CD14-positive monocyte (primary cell): Measurements from ENCODE around the gene RUVBL1. TPM values are rescaled to one million over a fixed set of nuclear protein-coding genes. Genes with fewer than 3 reads are reported as not detected.

Source experiments
- DNase-seq, 3 donors: peaks; one replicate each; pipeline ENCODE4 v3.0.0-alpha.2; 2011 to 2022
- H2AFZ ChIP-seq: 2 replicates; pipeline ENCODE4 v1.6.0; 2012; ENCODE audit warnings: mild to moderate bottlenecking, low read depth, low read length, inconsistent platforms; ENCODE audit not compliant: insufficient read depth, poor library complexity, severe bottlenecking
- H3K27ac ChIP-seq, 2 donors: 1 replicate in 1 of 2; 2 replicates in 1 of 2; pipeline ENCODE4 v1.5.1; 2012 to 2013; ENCODE audit warnings: low read length in 2 of 2, control low read depth in 1 of 2, inconsistent platforms in 1 of 2, low read depth in 1 of 2, mild to moderate bottlenecking in 1 of 2
- H3K27me3 ChIP-seq, 2 donors: one replicate each; pipeline versions ENCODE4 v1.6.0 to v1.6.1; 2011 to 2013; ENCODE audit warnings: low read length in 2 of 2; ENCODE audit not compliant: control insufficient read depth in 2 of 2, insufficient read depth in 2 of 2
- H3K36me3 ChIP-seq, 2 donors: replicated peaks in 1 of 2; 1 replicate in 1 of 2; 2 replicates in 1 of 2; pipeline versions ENCODE4 v1.5.1 to v1.6.1; 2012 to 2013; ENCODE audit warnings: low read length in 2 of 2, control low read depth in 1 of 2, inconsistent platforms in 1 of 2, mild to moderate bottlenecking in 1 of 2; ENCODE audit not compliant: insufficient read depth in 2 of 2, control insufficient read depth in 1 of 2
- H3K4me1 ChIP-seq, 2 donors: 1 replicate in 1 of 2; 2 replicates in 1 of 2; pipeline versions ENCODE4 v1.5.1 to v1.6.1; 2012 to 2013; ENCODE audit warnings: low read length in 2 of 2, control low read depth in 1 of 2, inconsistent platforms in 1 of 2, mild to moderate bottlenecking in 1 of 2, moderate library complexity in 1 of 2; ENCODE audit not compliant: insufficient read depth in 2 of 2, control insufficient read depth in 1 of 2
- H3K4me2 ChIP-seq: replicated peaks from 2 replicates; pipeline ENCODE3; 2012; ENCODE audit warnings: low read length, moderate library complexity, mild to moderate bottlenecking; ENCODE audit not compliant: poor library complexity, severe bottlenecking; ENCODE audit errors: extremely low read depth
- H3K4me3 ChIP-seq, 3 experiments: fragments of 200-600 bp in 1 of 3; sonication (generic) in 1 of 3; replicated peaks in 1 of 3; 1 replicate in 2 of 3; 2 replicates in 1 of 3; pipeline ENCODE4 v1.5.1; 2011 to 2013; ENCODE audit warnings: low read length in 3 of 3, mild to moderate bottlenecking in 3 of 3, control low read depth in 2 of 3, low read depth in 2 of 3, inconsistent platforms in 1 of 3, moderate library complexity in 1 of 3
- H3K79me2 ChIP-seq: 2 replicates; pipeline ENCODE4 v1.6.0; 2012; ENCODE audit warnings: mild to moderate bottlenecking, control low read depth, inconsistent platforms, low read length, moderate library complexity; ENCODE audit not compliant: insufficient read depth
- H3K9ac ChIP-seq: 2 replicates; pipeline ENCODE4 v1.6.0; 2017; ENCODE audit warnings: low read length, mild to moderate bottlenecking; ENCODE audit not compliant: insufficient read depth, poor library complexity, severe bottlenecking
- H3K9me3 ChIP-seq, 2 donors: replicated peaks in 1 of 2; 1 replicate in 1 of 2; 2 replicates in 1 of 2; pipeline versions ENCODE4 v1.5.1 to v1.6.1; 2012 to 2013; ENCODE audit warnings: low read length in 2 of 2, control low read depth in 1 of 2; ENCODE audit not compliant: control insufficient read depth in 1 of 2, insufficient read depth in 1 of 2
- H4K20me1 ChIP-seq: 2 replicates; pipeline ENCODE4 v1.6.0; 2012; ENCODE audit warnings: mild to moderate bottlenecking, low read length, control low read depth, moderate library complexity; ENCODE audit not compliant: insufficient read depth
- H3K27ac Mint-ChIP-seq, 7 donors: one replicate each; pipeline ENCODE4 v1.8.0; 2020; ENCODE audit warnings: mild to moderate bottlenecking in 7 of 7, mixed read lengths in 7 of 7, moderate library complexity in 6 of 7, inconsistent platforms in 2 of 7
- H3K27me3 Mint-ChIP-seq, 3 donors: one replicate each; pipeline ENCODE4 v1.8.0; 2021 to 2022; ENCODE audit warnings: low read depth in 3 of 3, mild to moderate bottlenecking in 3 of 3, mixed read lengths in 3 of 3, moderate library complexity in 3 of 3, inconsistent platforms in 1 of 3
- H3K36me3 Mint-ChIP-seq, 2 donors: one replicate each; pipeline ENCODE4 v1.8.0; 2020; ENCODE audit warnings: mixed read lengths in 2 of 2, inconsistent platforms in 1 of 2, mild to moderate bottlenecking in 1 of 2
- H3K4me1 Mint-ChIP-seq: one replicate; pipeline ENCODE4 v1.8.0; 2020; ENCODE audit warnings: mild to moderate bottlenecking, mixed read lengths
- H3K4me3 Mint-ChIP-seq, 2 donors: one replicate each; pipeline ENCODE4 v1.8.0; 2020; ENCODE audit warnings: mild to moderate bottlenecking in 2 of 2, mixed read lengths in 2 of 2, moderate library complexity in 1 of 2
- H3K9me3 Mint-ChIP-seq, 7 donors: one replicate each; pipeline ENCODE4 v1.8.0; 2020 to 2022; ENCODE audit warnings: mixed read lengths in 7 of 7, mild to moderate bottlenecking in 6 of 7, moderate library complexity in 6 of 7, inconsistent platforms in 2 of 7
- CTCF ChIP-seq: fragments of 200-600 bp; IDR thresholded peaks from one replicate; pipeline ENCODE4 v1.8.0; 2022; ENCODE audit warnings: antibody characterized with exemption, mild to moderate bottlenecking
- WGBS: methylation state at CpG from one replicate; pipeline ENCODE4 v1.1.5; 2013; ENCODE audit warnings: missing lambda C conversion rate; ENCODE audit not compliant: insufficient coverage; 5-methylcytosine and 5-hydroxymethylcytosine counted together
- intact Hi-C, 2 donors: fragments of 100-400 bp; cut with micrococcal nuclease; formaldehyde crosslinking; loops; one replicate each; pipeline versions ENCODE4 v1.15.0 to v1.15.1; 2023
- polyA plus RNA-seq, 3 donors: library from polyadenylated mRNA; depleted of rRNA in 1 of 3; unstranded in 2 of 3; stranded (reverse) in 1 of 3; fragments of 300-500 nt in 2 of 3; fragments of >200 nt in 1 of 3; fragmentation: Illumina TruSeq in 2 of 3; gene quantifications; 1 replicate in 2 of 3; 2 replicates in 1 of 3; pipeline ENCODE4 v1.2.3, GENCODE V29; 2012 to 2021

RUVBL1 gene
- polyA plus RNA-seq, 3 donors: 11.0 to 16.2 (median 14.4) TPM

- no peak for DNase-seq
- Histone ChIP-seq H2AFZ (no peak overlapping the region), H3K4me1 (peaks cover 22% of the 10 kb centered on the region in 2 donors), H3K4me3 (no peak overlapping the region), H3K27ac (peak overlapping the region; percentile 5 to 22), H3K36me3 (peaks cover 0 to 9% of the 10 kb centered on the region in 2 donors), H3K4me2 (peak overlapping the region; percentile 8), H3K9ac (no peak overlapping the region), H3K79me2 (peaks cover 30% of the 10 kb centered on the region), H3K27me3 (no peaks in the 10 kb centered on the region), H4K20me1 (peaks cover 42% of the 10 kb centered on the region), H3K9me3 (no peaks in the 10 kb centered on the region)
- peak overlapping the region in 5 of 7 donors; percentile 9 to 72 (median 46) for H3K27ac Mint-ChIP-seq
- H3K36me3 Mint-ChIP-seq: peaks cover 21 to 24% of the 10 kb centered on the region in 2 donors
- peaks cover 29% of the 10 kb centered on the region for H3K4me1 Mint-ChIP-seq
- H3K4me3 Mint-ChIP-seq: no peak overlapping the region
- peaks cover 0 to 1% (median 0%) of the 10 kb centered on the region in 7 donors for H3K9me3 Mint-ChIP-seq
- no peak for TF ChIP-seq CTCF
- peaks cover 0 to 1% (median 0%) of the 10 kb centered on the region in 3 donors for H3K27me3 Mint-ChIP-seq
- WGBS: 56% methylated on average over 5 of the region's 5 CpGs
- intact Hi-C loops: no loop called here
These were observed 44.5 kb upstream of the RUVBL1 start for GRCh38 chr3:128167973-128168674.

GRCh38 chr3:128167646-128167972, 44.0 kb upstream of the RUVBL1 start:
- H3K4me1 Mint-ChIP-seq: peaks cover 26% of the 10 kb centered on the region
- peaks cover 0 to 1% (median 0%) of the 10 kb centered on the region in 7 donors for H3K9me3 Mint-ChIP-seq
- H3K4me1 ChIP-seq: peaks cover 20 to 22% of the 10 kb centered on the region in 2 donors
- H4K20me1 ChIP-seq: peaks cover 42% of the 10 kb centered on the region
- peaks cover 30% of the 10 kb centered on the region for H3K79me2 ChIP-seq
- H3K4me2 ChIP-seq: no peak overlapping the region
- H3K27me3 Mint-ChIP-seq: peaks cover 0 to 1% (median 0%) of the 10 kb centered on the region in 3 donors
- no peak for TF ChIP-seq CTCF
- peaks cover 25 to 28% of the 10 kb centered on the region in 2 donors for H3K36me3 Mint-ChIP-seq
- H3K27ac ChIP-seq: peak overlapping the region in 1 of 2 donors; percentile 22
- DNase-seq: no peak
- no peak overlapping the region for H3K4me3 Mint-ChIP-seq
- H3K36me3 ChIP-seq: peaks cover 0 to 14% of the 10 kb centered on the region in 2 donors
- no peaks in the 10 kb centered on the region for H3K27me3 ChIP-seq
- 94% methylated on average over 7 of the region's 8 CpGs for WGBS
- H2AFZ ChIP-seq: no peak overlapping the region
- peak overlapping the region in 2 of 7 donors; percentile 5 to 72 for H3K27ac Mint-ChIP-seq
- intact Hi-C loops: no loop called here
- H3K4me3 ChIP-seq: no peak overlapping the region
- H3K9ac ChIP-seq: no peak overlapping the region
- no peaks in the 10 kb centered on the region for H3K9me3 ChIP-seq
